GM18499 (cell line): ENCODE data around the gene ENOX1.
"Not testable (repeated sequence)": the region's sequence is repeated elsewhere in the genome, so short reads cannot be mapped to it uniquely, and the experiment has no call there.

Experiments
- ATAC-seq: cut with Tn5 transposase; IDR thresholded peaks from one replicate; pipeline ENCODE4 v1.9.1; 2021; ENCODE audit warnings: moderate number of reproducible peaks; ENCODE audit not compliant: insufficient read depth, unreplicated experiment

ENOX1 gene

GRCh38 chr13:43464578-43465264 is 322.1 kb downstream of the ENOX1 start:
- ATAC-seq: no peak

DNA sequence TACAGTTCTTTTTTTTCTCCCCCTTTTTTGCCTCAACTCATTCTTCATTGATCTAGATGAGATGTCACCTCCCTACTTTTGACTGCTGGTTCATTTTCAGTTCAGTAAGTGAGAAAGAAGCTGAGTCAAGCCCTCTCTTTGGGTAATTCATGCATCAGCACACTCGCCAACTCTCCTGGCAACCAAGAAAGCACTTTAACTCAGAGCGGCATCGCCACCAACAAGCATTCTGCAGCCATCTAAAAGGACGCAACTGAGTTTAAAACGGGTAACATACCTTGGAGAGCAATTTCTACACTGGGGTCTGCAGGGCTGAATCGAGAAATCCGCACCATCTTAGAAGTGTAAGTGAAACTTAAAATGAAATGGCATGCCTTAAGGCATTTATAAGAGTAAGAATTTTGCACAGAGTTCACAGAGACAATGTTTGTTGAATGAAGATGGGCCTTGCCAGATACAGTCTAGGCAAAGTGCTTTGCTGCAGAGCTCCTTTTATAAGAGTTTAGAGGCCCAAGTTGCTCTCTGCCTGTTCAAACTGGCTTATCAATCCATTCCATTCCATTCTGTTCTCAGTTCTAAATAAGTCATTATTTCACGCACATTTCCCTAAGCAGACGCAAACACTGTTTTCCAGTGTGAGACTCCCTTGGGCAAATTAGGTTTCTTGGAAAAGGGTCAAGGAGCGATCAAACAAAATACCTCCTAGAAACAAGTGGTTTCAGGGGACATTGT is 338.0 kb downstream of the ENOX1 start:
- ATAC-seq: no peak

DNA sequence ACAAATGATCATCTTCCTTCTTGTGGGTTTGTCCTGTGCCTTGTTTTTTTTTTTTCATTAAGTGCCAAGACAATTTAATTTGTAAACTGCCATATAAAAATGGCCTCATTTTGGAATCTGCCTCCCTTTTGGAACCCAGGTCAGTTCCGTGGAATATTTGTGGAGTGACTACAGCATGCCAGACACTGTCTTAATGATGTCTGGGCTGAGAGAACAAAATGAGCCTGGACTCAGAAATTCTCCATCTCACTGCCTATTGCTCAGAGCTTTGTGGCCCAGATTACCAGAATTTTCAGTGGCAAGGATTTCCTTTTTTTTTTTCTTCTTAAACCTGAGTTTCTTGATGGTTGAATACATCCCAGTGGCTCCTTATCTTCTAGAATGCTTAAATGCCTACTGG is 340.6 kb downstream of the ENOX1 start:
- no peak for ATAC-seq

- ATAC-seq: no peak
Observed at GRCh38 chr13:43445668-43446067, 341.1 kb downstream of the ENOX1 start.

DNA sequence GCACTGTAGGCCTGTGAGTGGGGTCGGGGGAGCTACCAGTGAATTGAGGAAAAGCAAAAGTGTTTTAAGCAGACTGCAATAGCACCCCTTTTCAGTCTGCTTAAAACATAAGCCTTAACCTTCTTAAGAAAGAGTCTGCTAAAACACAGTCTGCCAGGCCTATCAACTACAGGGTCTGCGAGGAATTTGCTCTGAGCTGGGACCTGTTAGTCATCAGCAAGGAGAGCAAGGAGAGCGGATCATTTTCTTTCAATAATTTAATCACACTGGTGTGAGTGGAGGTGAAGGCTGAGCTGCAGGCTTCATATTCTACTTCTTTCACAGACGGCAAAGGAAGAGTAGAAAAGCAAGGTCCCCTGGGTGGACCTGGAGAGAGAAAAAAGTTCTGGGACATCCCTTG is 342.7 kb downstream of the ENOX1 start:
- ATAC-seq: no peak

DNA sequence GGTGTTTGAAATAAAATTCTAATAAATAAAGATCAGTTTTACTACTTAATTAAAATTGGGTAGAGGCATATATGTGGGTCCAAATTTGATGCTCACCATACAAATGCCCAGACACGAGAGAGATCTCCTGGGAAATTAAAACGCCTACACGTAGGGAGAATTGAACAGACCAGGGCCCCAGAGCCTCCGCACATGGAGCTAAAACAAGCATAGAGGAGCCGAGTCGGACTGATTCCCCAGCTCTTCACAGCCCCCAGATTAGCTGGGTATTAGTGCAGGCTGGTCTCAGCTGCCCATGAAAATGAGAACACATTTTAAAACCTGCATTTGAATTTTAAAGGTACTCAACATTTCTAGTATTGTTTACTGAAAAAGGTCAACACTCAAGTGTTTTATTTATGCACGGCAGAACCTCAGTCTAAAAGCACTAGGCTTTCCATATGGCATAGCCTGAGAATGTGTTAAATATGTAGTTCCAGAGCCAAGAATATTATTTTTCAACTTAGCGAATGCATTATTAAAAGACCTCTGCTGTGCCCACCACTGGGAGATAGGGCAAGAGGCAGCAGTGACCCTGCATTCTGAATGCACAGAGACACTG is 344.8 kb downstream of the ENOX1 start:
- no peak for ATAC-seq

DNA sequence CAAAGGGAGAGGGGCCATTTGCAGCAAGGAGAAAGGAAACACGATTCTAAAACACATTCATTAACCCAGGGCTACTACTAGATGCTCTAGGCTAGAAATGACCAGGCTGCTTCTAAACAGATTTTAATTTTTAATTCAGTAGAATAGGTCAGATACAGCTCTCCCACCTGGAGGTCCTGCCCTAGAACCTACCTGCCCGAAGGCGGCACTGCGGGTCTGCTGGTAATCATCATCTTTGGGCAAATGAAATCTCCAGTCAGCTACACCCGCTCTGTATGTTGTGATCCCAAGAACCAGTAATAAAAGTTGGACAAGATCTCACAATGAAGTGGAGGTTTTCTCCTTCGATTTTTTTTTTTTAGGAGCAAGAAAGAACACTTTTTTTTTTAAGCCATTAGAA is 345.3 kb downstream of the ENOX1 start:
- ATAC-seq: no peak

DNA sequence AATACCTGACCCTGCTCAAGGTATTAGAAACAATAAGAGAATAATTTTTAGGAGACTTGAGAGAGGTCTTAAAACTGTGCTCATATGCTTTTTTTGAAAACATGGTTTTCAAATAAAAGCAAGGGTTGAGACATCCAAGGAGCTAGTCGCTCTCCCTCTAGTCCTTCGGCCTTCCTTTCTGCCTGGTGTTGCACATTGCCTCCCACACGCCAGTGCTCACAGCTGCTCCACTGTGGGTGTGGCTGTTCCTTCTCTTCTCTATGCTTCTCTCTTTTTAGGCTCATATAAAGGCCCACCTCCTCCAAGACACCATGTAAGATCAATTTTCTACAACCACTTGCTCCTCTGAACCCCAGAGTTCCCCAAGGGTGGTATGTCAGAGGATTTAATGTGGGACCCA is 352.6 kb downstream of the ENOX1 start:
- no peak for ATAC-seq

DNA sequence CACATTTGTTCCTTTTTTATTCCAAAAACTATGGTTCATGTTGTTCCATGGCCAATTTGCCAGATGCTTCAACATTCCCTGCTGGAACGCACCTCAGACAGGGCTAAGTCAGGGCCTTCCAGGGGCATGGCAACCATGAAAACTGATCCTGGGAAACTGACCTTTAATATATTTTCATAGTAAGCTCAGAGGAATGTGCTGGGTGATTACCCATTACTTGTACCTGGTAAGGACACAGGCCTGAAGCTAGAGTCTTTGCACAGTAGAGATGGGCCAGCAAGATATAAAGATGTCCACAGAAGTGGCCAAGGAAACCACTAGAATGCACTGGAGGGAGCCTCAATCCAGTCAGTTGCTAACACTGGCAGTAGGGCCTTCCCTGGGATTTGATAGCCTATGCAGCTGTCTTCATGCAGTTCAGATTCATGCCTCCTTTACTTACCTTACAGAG is 353.1 kb downstream of the ENOX1 start:
- ATAC-seq: no peak

GRCh38 chr13:43432958-43433357 is 353.8 kb downstream of the ENOX1 start:
- ATAC-seq: no peak

GRCh38 chr13:43431841-43432240 is 354.9 kb downstream of the ENOX1 start:
- ATAC-seq: no peak

DNA sequence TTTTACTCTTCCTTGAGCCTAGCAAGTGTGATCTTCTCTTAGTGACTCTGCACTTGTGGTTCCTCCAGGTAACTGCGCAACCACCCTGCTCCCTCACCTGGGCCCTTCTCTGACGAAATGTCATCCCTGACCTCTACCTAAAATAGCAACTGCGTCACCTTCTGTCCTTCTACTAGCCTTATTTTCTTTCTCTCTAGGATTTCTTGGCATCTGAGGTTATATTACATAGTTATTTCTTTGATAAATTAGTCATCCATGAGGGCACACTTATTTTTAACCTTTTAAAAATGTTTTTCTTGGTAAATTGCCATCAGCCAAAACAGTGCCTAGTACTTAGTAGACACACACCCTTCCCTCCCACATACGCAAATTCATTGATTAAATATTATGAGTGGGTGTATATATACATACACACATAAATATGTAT is 355.5 kb downstream of the ENOX1 start:
- ATAC-seq: no peak

DNA sequence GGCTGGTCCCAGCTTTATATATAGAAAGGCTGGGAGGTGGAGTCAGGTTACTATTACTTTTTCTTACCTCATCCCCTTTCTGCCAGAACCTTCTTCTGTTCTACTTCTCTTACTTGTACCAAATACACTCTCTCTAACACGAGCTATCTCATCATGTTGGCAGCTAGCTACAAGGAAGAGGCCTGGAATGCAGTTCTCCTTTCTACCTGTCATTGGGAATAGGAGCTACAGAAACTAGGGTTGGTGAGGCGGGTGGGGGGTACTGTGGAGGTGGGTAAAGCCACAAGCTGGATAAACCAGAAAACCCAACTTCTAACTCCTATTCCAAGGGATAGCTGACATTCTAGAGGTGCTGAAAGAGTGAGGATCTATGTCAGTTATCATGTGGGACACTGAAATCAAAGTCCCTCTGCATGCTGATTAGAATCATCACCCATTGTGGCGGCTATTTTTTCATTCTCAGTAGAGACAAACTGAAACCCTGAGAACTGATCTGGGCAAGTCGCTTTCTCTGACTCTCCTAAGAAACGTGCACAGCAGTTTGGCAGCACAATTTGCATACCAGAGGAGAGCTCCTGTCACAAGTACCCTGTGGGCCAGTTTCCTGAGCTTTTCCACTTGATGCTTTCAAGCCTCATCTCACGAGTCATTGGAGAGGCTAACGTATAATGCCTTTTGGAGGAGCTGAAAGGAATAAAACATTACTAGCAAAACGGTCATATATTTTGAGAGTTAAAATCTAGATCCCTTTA is 358.1 kb downstream of the ENOX1 start:
- ATAC-seq: no peak

DNA sequence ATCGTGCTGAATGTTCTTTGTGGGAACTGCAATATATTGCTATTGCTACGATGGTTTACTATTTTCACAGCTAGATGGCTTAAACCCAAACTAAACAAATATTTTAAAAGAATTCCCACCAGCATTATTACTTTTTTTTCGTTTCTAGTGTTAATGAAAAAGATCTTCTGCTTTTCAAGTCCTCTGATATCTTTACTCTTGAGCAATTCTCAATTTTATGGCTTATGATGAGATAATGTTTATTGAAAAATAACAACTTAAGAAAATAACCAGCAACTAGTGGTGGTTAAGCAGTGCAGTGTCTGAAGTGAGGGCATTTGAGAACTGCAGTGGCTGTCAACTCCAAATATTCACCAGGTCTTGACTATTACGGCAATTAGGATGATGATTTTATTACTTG is 360.4 kb downstream of the ENOX1 start:
- no peak for ATAC-seq

DNA sequence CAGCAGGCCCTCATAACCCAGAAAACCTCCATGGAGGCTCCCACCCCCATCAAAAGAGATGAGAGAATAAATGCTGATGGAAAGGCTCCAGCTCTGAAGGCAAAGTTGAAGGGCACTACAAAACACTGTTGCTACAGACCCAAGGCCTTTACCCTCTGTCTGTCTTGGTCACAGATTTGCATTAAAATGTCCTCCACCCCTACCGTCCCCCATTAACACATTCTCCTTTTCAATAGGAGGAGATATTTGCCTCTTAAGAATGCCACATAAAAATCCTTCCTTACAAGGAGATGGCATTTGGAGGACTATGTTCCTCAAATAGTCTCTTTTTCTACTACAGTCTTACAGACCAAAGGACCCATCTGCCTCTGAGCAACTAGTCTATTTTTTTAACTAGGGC is 361.5 kb downstream of the ENOX1 start:
- ATAC-seq: no peak

GRCh38 chr13:43424412-43424811 is 362.4 kb downstream of the ENOX1 start:
- ATAC-seq: no peak

GRCh38 chr13:43422116-43422515 is 364.7 kb downstream of the ENOX1 start:
- ATAC-seq: no peak

GRCh38 chr13:43416842-43417241 is 369.9 kb downstream of the ENOX1 start:
- not testable (repeated sequence) for ATAC-seq

DNA sequence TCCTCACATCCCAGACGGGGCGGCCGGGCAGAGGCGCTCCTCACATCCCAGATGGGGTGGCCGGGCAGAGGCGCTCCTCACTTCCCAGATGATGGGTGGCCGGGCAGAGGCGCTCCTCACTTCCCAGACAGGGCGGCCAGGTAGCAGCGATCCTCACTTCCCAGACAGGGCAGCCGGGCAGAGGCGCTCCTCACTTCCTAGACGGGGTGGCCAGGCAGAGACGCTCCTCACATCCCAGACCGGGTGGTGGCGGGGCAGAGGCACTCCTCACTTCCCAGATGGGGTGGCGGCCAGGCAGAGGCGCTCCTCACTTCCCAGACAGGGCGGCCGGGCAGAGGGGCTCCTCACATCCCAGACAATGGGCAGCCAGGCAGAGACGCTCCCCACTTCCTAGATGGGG is 370.4 kb downstream of the ENOX1 start:
- not testable (repeated sequence) for ATAC-seq

DNA sequence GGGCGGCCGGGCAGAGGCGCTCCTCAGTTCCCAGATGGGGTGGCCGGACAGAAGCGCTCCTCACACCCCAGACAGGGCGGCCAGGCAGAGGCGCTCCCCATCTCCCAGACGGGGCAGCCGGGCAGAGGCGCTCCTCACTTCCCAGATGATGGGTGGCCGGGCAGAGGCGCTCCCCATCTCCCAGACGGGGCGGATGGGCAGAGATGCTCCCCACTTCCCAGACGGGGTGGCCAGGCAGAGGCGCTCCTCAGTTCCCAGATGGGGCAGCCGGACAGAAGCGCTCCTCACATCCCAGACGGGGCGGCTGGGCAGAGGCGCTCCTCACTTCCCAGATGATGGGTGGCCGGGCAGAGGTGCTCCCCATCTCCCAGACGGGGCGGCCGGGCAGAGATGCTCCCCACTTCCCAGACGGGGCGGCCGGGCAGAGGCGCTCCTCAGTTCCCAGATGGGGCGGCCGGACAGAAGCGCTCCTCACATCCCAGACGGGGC is 370.8 kb downstream of the ENOX1 start:
- ATAC-seq: not testable (repeated sequence)

- no peak for ATAC-seq
Observed at GRCh38 chr13:43414111-43414510, 372.7 kb downstream of the ENOX1 start.
